ENCODE measurements around the gene MPEG1. TPM values are rescaled to one million over a fixed set of nuclear protein-coding genes. Genes with fewer than 3 reads are reported as not detected.

Gene MPEG1
- total RNA-seq, 1 donor from 2014 or later = not detected

DNA sequence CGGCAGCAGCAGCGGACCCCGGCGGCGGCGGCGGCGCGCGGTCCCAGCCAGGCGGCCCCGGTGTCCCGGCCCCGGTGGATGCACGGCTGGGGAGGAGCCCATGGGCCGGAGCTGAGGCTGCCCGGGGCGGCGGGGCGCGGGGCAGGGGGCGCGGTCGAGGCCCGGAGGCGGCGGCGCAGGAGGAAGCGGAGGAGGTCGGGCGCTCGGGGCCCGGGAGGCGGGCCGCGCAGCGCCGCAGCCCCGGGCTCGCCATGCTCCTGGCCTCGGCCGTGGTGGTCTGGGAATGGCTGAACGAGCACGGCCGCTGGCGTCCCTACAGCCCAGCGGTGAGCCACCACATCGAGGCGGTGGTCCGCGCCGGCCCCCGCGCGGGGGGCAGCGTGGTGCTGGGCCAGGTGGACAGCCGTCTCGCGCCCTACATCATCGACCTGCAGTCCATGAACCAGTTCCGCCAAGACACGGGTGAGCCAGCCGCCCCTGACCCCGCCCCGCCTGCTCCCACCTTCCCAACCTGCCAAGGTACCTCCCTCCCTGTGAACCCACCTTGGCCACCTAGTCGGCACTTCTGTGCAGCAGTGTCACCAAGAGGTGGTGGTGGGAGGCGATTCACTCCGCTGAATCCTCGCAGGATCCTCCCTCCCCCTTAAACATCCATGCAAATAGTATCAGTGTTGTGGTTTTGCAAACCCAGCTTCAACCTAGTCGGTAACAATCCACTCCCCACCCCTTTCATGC, 40.2 kb downstream of the MPEG1 start:
- TF ChIP-seq, protein P1, sequence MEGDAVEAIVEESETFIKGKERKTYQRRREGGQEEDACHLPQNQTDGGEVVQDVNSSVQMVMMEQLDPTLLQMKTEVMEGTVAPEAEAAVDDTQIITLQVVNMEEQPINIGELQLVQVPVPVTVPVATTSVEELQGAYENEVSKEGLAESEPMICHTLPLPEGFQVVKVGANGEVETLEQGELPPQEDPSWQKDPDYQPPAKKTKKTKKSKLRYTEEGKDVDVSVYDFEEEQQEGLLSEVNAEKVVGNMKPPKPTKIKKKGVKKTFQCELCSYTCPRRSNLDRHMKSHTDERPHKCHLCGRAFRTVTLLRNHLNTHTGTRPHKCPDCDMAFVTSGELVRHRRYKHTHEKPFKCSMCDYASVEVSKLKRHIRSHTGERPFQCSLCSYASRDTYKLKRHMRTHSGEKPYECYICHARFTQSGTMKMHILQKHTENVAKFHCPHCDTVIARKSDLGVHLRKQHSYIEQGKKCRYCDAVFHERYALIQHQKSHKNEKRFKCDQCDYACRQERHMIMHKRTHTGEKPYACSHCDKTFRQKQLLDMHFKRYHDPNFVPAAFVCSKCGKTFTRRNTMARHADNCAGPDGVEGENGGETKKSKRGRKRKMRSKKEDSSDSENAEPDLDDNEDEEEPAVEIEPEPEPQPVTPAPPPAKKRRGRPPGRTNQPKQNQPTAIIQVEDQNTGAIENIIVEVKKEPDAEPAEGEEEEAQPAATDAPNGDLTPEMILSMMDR (IDR thresholded peaks at IDR 0.05) = no peak
- no peak for DNase-seq (ENCODE audit: low spot score)
- Mint-ChIP-seq H3K4me3 (ENCODE audit: unreplicated experiment) (peak overlapping the region; percentile 78), H3K36me3 (ENCODE audit: low read depth) (no peaks in the 10 kb centered on the region), H3K27me3 (ENCODE audit: low read depth) (peaks cover 20% of the 10 kb centered on the region), H3K9me3 (ENCODE audit: low read depth) (no peaks in the 10 kb centered on the region), H3K27ac (ENCODE audit: unreplicated experiment) (no peak overlapping the region), H3K4me1 (ENCODE audit: low read depth) (peaks cover 23% of the 10 kb centered on the region)

DNA sequence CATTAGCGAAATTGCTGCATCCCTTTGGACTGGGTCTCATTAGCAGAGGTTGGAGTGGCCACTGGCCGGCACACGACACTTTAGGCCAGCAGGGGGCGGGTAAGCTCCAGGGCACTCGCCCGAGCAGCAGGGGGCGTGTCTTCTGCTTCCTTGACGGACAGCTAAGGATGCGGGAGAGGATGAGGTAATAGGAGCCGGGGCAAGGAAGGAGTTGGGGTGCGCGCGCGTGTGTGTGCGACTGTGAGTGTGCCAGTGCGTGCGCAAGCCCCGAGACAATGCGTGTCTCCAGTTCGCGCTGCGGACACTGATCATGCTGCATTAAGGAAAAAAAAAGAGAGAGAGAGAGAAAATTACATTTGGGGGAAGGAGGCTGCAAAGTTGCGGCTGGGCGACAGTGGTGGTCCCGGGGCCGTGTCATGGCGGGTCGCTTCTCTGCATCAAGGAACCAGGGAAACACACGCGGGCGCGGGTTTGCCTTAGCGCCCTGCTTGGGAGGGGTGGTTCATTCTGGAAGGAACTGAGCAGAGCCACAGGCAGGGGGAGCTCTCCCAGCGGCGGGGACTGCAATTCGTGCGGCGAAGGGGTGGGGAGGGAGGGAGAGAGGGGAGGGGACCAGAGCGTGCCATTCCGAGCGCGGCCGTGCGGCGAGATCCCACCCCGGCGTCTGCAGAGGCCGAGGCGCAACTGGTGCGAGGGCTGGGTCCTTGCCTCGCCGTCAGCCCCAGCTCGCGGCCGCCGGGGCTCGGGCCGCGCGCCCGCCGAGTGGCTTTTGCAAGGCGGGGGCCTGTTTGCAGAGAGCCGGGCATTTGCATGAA, 41.0 kb downstream of the MPEG1 start, which contains the start of gene DTX4:
DTX4 (plus strand) TSS at position 625 of the 815 bp plus-strand sequence. CDS start 464 bp downstream, outside the sequence.
- no peaks in the 10 kb centered on the region for H3K36me3 Mint-ChIP-seq (ENCODE audit: low read depth)
- TF ChIP-seq, protein P1 (IDR thresholded peaks at IDR 0.05) = peak; percentile 83
- peak; percentile 95 for DNase-seq (ENCODE audit: low spot score)
- H3K4me1 Mint-ChIP-seq (ENCODE audit: low read depth) = peaks cover 23% of the 10 kb centered on the region
- no peak within 1 kb of the TSS for H3K27ac Mint-ChIP-seq (ENCODE audit: unreplicated experiment)
- H3K27me3 Mint-ChIP-seq (ENCODE audit: low read depth) = peaks cover 22% of the 10 kb centered on the region
- H3K4me3 Mint-ChIP-seq (ENCODE audit: unreplicated experiment) = peak within 1 kb of the TSS; percentile 78
- H3K9me3 Mint-ChIP-seq (ENCODE audit: low read depth) = no peaks in the 10 kb centered on the region

DNA sequence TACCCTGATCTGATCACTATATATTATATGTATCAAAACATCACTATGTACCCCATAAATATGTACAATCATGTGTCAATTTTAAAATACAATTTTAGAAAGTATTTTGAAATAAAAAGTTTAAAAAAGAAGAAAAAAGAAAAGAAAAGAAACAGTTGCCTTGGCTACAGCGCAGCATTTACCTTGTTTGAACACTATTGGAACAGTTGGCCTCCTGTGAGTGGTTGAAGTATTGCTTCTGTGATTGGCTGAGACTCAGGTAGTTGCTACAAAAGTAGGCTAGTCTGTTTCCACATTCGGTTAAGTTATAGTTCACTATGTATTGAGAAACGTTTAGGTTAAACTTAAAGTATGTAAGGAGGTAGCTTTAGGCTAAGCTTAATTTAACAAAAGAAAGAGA, 48.7 kb downstream of the MPEG1 start:
- no peak overlapping the region for H3K4me3 Mint-ChIP-seq (ENCODE audit: unreplicated experiment)
- no peak overlapping the region for H3K27ac Mint-ChIP-seq (ENCODE audit: unreplicated experiment)
- no peaks in the 10 kb centered on the region for H3K9me3 Mint-ChIP-seq (ENCODE audit: low read depth)
- no peaks in the 10 kb centered on the region for H3K4me1 Mint-ChIP-seq (ENCODE audit: low read depth)
- TF ChIP-seq, protein P1 (IDR thresholded peaks at IDR 0.05) = no peak
- DNase-seq (ENCODE audit: low spot score) = no peak
- H3K27me3 Mint-ChIP-seq (ENCODE audit: low read depth) = peaks cover 61% of the 10 kb centered on the region
- peaks cover 1% of the 10 kb centered on the region for H3K36me3 Mint-ChIP-seq (ENCODE audit: low read depth)

Other genes with a start within 250 kb of the MPEG1 start
- gene GLYATL1B, start 126.6 kb downstream of the MPEG1 start, total RNA-seq = not detected in 3 replicates
- gene FAM111B, start 105.7 kb downstream of the MPEG1 start, total RNA-seq = 1.3 to 7.6 TPM (median 1.6 TPM) in 3 replicates
- 10.8 to 22.3 TPM (median 11.6 TPM) in 3 replicates for gene FAM111A, start 70.1 kb downstream of the MPEG1 start, total RNA-seq
- 3.1 to 4.4 TPM (median 3.4 TPM) in 3 replicates for gene DTX4, start 40.8 kb downstream of the MPEG1 start, total RNA-seq
- not detected in 3 replicates for gene OR5AN1, start 146.0 kb upstream of the MPEG1 start, total RNA-seq
- gene OR5A2, start 213.5 kb upstream of the MPEG1 start, total RNA-seq = not detected in 3 replicates
- not detected in 3 replicates for gene OR5A1, start 223.5 kb upstream of the MPEG1 start, total RNA-seq
- not detected in 3 replicates for gene OR4D6, start 244.0 kb upstream of the MPEG1 start, total RNA-seq

Data from chondrocyte (in vitro differentiated cells).